ENCODE results near the gene C4orf54. TPM values are rescaled to one million over a fixed set of nuclear protein-coding genes. Genes with fewer than 3 reads are reported as not detected.

The C4orf54 gene
- total RNA-seq, 2 experiments from 2014 or later: not detected

- no peak for DNase-seq
- POLR2A ChIA-PET: no interaction called here
- ATAC-seq (ENCODE audit: low read depth): no peak
- H3K4me1 Mint-ChIP-seq: no peaks in the 10 kb centered on the region
- no peaks in the 10 kb centered on the region for H3K36me3 Mint-ChIP-seq
- H3K27ac Mint-ChIP-seq: no peak overlapping the region
- no peaks in the 10 kb centered on the region for H3K9me3 Mint-ChIP-seq
- H3K4me3 Mint-ChIP-seq: no peak overlapping the region
- H3K27me3 Mint-ChIP-seq: peaks cover 14% of the 10 kb centered on the region
These were observed 10.6 kb downstream of the C4orf54 start for GRCh38 chr4:99647071-99647470.

GRCh38 chr4:99645638-99646037 lies 12.0 kb downstream of the C4orf54 start:
- POLR2A ChIA-PET: no interaction called here
- Mint-ChIP-seq H3K4me1 (no peaks in the 10 kb centered on the region), H3K9me3 (no peaks in the 10 kb centered on the region), H3K27me3 (peaks cover 15% of the 10 kb centered on the region), H3K36me3 (no peaks in the 10 kb centered on the region), H3K4me3 (no peak overlapping the region), H3K27ac (no peak overlapping the region)
- DNase-seq (no peak), ATAC-seq (ENCODE audit: low read depth) (no peak)

- Mint-ChIP-seq H3K36me3 (no peaks in the 10 kb centered on the region), H3K4me1 (no peaks in the 10 kb centered on the region), H3K9me3 (no peaks in the 10 kb centered on the region), H3K27me3 (peaks cover 19% of the 10 kb centered on the region), H3K4me3 (no peak overlapping the region), H3K27ac (no peak overlapping the region)
- ATAC-seq (ENCODE audit: low read depth): no peak
- no peak for DNase-seq
- POLR2A ChIA-PET: no interaction called here
These were observed 12.6 kb downstream of the C4orf54 start for GRCh38 chr4:99645036-99645435.

- Mint-ChIP-seq H3K4me1 (no peaks in the 10 kb centered on the region), H3K9me3 (no peaks in the 10 kb centered on the region), H3K27me3 (peaks cover 20% of the 10 kb centered on the region), H3K4me3 (no peak overlapping the region), H3K27ac (no peak overlapping the region), H3K36me3 (no peaks in the 10 kb centered on the region)
- POLR2A ChIA-PET: no interaction called here
- ATAC-seq (ENCODE audit: low read depth): no peak
- DNase-seq: no peak
These were observed 13.2 kb downstream of the C4orf54 start for GRCh38 chr4:99644453-99644852.

- H3K36me3 Mint-ChIP-seq: no peaks in the 10 kb centered on the region
- no peaks in the 10 kb centered on the region for H3K9me3 Mint-ChIP-seq
- POLR2A ChIA-PET: no interaction called here
- no peak for DNase-seq
- no peak overlapping the region for H3K27ac Mint-ChIP-seq
- peaks cover 19% of the 10 kb centered on the region for H3K27me3 Mint-ChIP-seq
- no peak overlapping the region for H3K4me3 Mint-ChIP-seq
- ATAC-seq (ENCODE audit: low read depth): no peak
- H3K4me1 Mint-ChIP-seq: no peaks in the 10 kb centered on the region
These were observed 14.7 kb downstream of the C4orf54 start for GRCh38 chr4:99642725-99643489.

GRCh38 chr4:99640676-99641075 lies 17.0 kb downstream of the C4orf54 start:
- POLR2A ChIA-PET: no interaction called here
- Mint-ChIP-seq H3K4me1 (no peaks in the 10 kb centered on the region), H3K36me3 (no peaks in the 10 kb centered on the region), H3K4me3 (no peak overlapping the region), H3K27me3 (peaks cover 15% of the 10 kb centered on the region), H3K9me3 (no peaks in the 10 kb centered on the region), H3K27ac (no peak overlapping the region)
- DNase-seq (no peak), ATAC-seq (ENCODE audit: low read depth) (no peak)

- Mint-ChIP-seq H3K4me3 (no peak overlapping the region), H3K27me3 (peaks cover 14% of the 10 kb centered on the region), H3K9me3 (no peaks in the 10 kb centered on the region), H3K27ac (no peak overlapping the region), H3K36me3 (no peaks in the 10 kb centered on the region), H3K4me1 (no peaks in the 10 kb centered on the region)
- ATAC-seq (ENCODE audit: low read depth): no peak
- DNase-seq: no peak
- POLR2A ChIA-PET: no interaction called here
These were observed 20.5 kb downstream of the C4orf54 start for GRCh38 chr4:99637174-99637573.

GRCh38 chr4:99636422-99636821 lies 21.2 kb downstream of the C4orf54 start:
- POLR2A ChIA-PET: no interaction called here
- Mint-ChIP-seq H3K4me1 (no peaks in the 10 kb centered on the region), H3K27me3 (peaks cover 17% of the 10 kb centered on the region), H3K27ac (no peak overlapping the region), H3K9me3 (no peaks in the 10 kb centered on the region), H3K4me3 (no peak overlapping the region), H3K36me3 (no peaks in the 10 kb centered on the region)
- DNase-seq: no peak
- no peak for ATAC-seq (ENCODE audit: low read depth)

GRCh38 chr4:99635601-99636000 lies 22.0 kb downstream of the C4orf54 start:
- DNase-seq (no peak), ATAC-seq (ENCODE audit: low read depth) (no peak)
- Mint-ChIP-seq H3K4me1 (no peaks in the 10 kb centered on the region), H3K4me3 (no peak overlapping the region), H3K27ac (no peak overlapping the region), H3K9me3 (no peaks in the 10 kb centered on the region), H3K27me3 (peaks cover 15% of the 10 kb centered on the region), H3K36me3 (no peaks in the 10 kb centered on the region)
- POLR2A ChIA-PET: no interaction called here

- Mint-ChIP-seq H3K4me3 (no peak overlapping the region), H3K27me3 (peaks cover 12% of the 10 kb centered on the region), H3K27ac (no peak overlapping the region), H3K9me3 (no peaks in the 10 kb centered on the region), H3K36me3 (no peaks in the 10 kb centered on the region), H3K4me1 (peaks cover 6% of the 10 kb centered on the region)
- POLR2A ChIA-PET: no interaction called here
- ATAC-seq (ENCODE audit: low read depth) (no peak), DNase-seq (no peak)
These were observed 22.8 kb downstream of the C4orf54 start for GRCh38 chr4:99634742-99635360.

GRCh38 chr4:99633772-99634171 lies 23.9 kb downstream of the C4orf54 start:
- Mint-ChIP-seq H3K4me3 (no peak overlapping the region), H3K36me3 (no peaks in the 10 kb centered on the region), H3K9me3 (no peaks in the 10 kb centered on the region), H3K27me3 (peaks cover 8% of the 10 kb centered on the region), H3K4me1 (peaks cover 12% of the 10 kb centered on the region), H3K27ac (no peak overlapping the region)
- no peak for DNase-seq
- POLR2A ChIA-PET: no interaction called here
- ATAC-seq (ENCODE audit: low read depth): no peak

GRCh38 chr4:99630857-99631360 lies 26.7 kb downstream of the C4orf54 start:
- Mint-ChIP-seq H3K27me3 (peaks cover 8% of the 10 kb centered on the region), H3K27ac (no peak overlapping the region), H3K36me3 (peaks cover 1% of the 10 kb centered on the region), H3K9me3 (peaks cover 1% of the 10 kb centered on the region), H3K4me1 (peaks cover 12% of the 10 kb centered on the region), H3K4me3 (no peak overlapping the region)
- POLR2A ChIA-PET: interaction anchor here (0.5 kb wide), 1 partner anchor 97 kb away, joined by 4 read pairs; no protein-coding TSS in a partner anchor
- DNase-seq (no peak), ATAC-seq (ENCODE audit: low read depth) (no peak)

- Mint-ChIP-seq H3K27me3 (peaks cover 8% of the 10 kb centered on the region), H3K36me3 (peaks cover 1% of the 10 kb centered on the region), H3K9me3 (peaks cover 1% of the 10 kb centered on the region), H3K4me1 (peaks cover 12% of the 10 kb centered on the region), H3K27ac (no peak overlapping the region), H3K4me3 (peak overlapping the region; percentile 35)
- DNase-seq (no peak), ATAC-seq (ENCODE audit: low read depth) (peak; percentile 72)
- POLR2A ChIA-PET: no interaction called here
These were observed 27.6 kb downstream of the C4orf54 start for GRCh38 chr4:99629962-99630554.

- peaks cover 1% of the 10 kb centered on the region for H3K36me3 Mint-ChIP-seq
- no peak for DNase-seq
- peaks cover 1% of the 10 kb centered on the region for H3K9me3 Mint-ChIP-seq
- peaks cover 18% of the 10 kb centered on the region for H3K4me1 Mint-ChIP-seq
- POLR2A ChIA-PET: no interaction called here
- ATAC-seq (ENCODE audit: low read depth): no peak
- H3K27ac Mint-ChIP-seq: no peak overlapping the region
- H3K4me3 Mint-ChIP-seq: no peak overlapping the region
- H3K27me3 Mint-ChIP-seq: peaks cover 9% of the 10 kb centered on the region
These were observed 29.6 kb downstream of the C4orf54 start for GRCh38 chr4:99628040-99628439.
